GM19397 (cell line): ENCODE data around the gene FAH.
"Not testable (repeated sequence)": the region's sequence is repeated elsewhere in the genome, so short reads cannot be mapped to it uniquely, and the experiment has no call there.

ENCODE experiments used
- ATAC-seq: cut with Tn5 transposase; IDR thresholded peaks from one replicate; pipeline ENCODE4 v1.9.1; 2021; ENCODE audit warnings: mild to moderate bottlenecking, moderate library complexity; ENCODE audit not compliant: unreplicated experiment

FAH gene

GRCh38 chr15:80152896-80153876 lies at the start of gene FAH:
TSS of gene FAH (plus strand) at chr15:80152999. CDS start at chr15:80153055, 56 bp downstream.
- peak; percentile 62 for ATAC-seq

GRCh38 chr15:80105193-80105592 lies 47.6 kb upstream of the FAH start:
- ATAC-seq: no peak

GRCh38 chr15:80105595-80105994 lies 47.2 kb upstream of the FAH start:
- no peak for ATAC-seq

DNA sequence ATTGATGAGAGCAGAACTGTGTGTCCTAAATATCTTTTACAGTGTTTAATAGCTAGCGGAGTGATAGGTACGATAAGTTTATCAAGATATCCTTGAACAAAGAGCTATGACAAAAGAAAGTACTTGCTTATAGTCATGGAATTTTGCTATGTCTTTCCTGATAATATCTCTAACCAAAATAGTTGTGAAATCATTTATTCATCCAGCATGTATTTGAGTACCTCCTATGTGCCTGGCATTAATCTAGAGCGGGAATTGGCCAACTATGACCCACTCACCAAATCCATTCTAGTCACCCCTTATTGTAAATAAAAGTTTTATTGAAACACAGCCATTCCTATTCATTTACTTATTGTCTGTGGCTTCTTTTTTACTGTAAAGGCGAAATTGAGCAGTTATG lies 46.7 kb upstream of the FAH start:
- no peak for ATAC-seq

GRCh38 chr15:80107204-80107603 lies 45.6 kb upstream of the FAH start:
- ATAC-seq: no peak

DNA sequence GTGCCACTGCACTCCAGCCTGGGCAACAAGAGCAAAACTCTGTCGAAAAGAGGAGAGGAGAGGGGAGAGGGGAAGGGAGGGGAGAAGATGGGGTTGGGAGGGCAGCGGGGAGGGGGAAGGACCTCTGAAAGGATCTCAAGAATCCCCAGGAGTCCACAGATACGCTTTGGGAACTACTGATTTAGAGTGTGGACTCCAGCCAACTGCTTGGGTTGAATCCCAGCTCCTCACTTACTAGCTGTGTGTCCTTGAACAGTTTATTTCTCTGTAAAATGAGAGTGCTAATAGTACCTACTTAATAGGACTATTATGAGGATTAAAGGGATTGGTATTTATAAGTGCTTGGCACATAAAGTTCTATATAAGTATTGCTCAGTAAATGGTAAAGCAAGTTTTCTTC lies 45.0 kb upstream of the FAH start:
- ATAC-seq: no peak

DNA sequence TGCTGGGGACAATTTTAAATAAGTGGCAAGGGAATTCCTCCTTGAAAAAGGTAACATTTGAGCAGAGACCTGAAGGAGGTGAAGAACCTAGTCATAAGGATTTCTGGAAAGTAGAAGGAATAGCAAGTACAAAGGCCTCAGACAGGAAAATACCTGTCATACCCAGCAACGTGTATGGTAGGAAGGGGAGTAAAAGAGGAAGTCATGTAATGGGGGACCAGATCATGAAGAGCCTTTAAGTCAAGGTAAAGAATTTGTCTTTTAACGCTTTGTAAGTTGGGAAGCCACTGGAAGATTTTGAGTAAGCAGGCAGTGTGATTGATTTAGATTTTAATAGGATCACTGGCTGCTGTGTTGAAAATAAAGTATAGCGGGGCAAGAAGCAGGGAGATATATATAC lies 43.4 kb upstream of the FAH start:
- no peak for ATAC-seq

DNA sequence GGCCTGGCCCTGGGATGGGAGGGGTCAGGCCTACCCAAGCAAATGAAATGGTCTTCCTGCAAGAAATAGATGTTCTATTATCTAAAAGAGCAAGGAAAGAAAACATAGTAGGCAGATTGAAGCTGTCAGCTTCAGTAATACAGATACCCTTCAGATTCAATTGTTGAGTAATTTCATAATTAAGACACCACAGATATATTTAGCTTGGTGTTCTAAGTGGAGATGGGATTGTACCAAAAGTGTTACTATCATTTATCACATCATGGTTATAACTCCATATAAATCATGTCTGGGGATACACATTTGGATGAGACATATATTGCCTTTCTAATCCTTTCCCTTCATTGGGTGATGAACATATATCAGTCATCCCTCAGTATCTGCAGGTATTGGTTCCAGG lies 41.9 kb upstream of the FAH start:
- no peak for ATAC-seq

GRCh38 chr15:80114114-80114513 lies 38.7 kb upstream of the FAH start:
- ATAC-seq: no peak

DNA sequence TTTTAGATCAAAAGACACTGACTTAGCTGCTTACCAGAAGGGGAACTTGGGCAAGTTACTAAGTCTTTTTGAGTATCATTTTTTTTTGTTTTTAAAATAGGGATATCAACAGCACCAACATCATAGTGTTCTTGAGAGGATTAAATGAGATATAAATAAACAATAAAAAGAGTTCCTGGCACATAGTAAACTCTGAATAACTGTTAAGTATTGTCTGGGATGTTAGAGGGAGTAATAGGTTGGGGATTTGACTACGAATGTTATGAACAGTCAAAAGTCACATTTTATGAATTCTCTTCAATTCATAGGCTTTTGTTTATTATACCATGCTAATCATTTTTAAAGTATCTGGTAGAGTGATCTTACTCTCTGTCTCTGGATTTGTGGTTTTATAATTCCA lies 37.8 kb upstream of the FAH start:
- no peak for ATAC-seq

GRCh38 chr15:80118956-80119355 lies 33.8 kb upstream of the FAH start:
- ATAC-seq: no peak

DNA sequence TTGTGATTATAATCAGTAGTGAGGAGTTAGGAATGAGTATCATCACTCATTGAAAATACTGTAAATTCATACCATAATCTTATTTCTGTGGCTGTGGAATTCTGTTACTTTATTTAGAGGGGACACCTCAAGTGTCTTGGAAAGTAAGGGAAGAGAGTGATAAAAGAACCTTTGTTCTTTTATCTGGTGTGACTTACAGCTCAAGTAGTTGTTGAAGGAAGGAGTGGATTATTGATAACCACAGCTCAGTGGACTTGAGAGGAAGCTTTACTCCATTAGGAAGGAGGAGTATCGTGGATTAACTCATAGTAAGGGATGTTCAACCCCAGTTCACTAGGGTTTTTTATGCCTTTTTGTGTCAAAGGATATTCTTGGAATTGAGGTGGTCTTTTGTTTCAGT lies 32.2 kb upstream of the FAH start:
- ATAC-seq: no peak

- no peak for ATAC-seq
These were observed 31.3 kb upstream of the FAH start for GRCh38 chr15:80121546-80121945.

GRCh38 chr15:80123034-80123433 lies 29.8 kb upstream of the FAH start:
- no peak for ATAC-seq

- not testable (repeated sequence) for ATAC-seq
These were observed 25.5 kb upstream of the FAH start for GRCh38 chr15:80127253-80127652.

DNA sequence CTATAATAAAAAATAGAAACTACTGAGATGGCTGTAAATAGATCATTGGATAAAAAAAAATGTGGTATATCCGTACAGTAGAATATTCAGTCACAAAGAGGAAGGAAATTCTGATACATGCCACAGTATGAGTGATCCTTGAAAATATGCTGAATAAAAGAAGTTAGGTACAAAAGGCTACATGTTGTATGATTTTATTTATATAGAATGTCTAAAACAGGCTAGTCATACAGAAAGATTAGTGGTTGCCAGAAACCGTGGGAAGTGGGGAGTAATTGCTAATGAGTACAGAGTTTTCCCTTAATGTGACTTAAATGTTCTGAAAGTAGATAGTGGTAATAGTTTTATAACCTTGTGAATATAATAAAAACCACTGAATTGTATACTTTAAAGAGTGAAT lies 24.9 kb upstream of the FAH start:
- no peak for ATAC-seq

- ATAC-seq: no peak
These were observed 20.4 kb upstream of the FAH start for GRCh38 chr15:80132382-80132781.

DNA sequence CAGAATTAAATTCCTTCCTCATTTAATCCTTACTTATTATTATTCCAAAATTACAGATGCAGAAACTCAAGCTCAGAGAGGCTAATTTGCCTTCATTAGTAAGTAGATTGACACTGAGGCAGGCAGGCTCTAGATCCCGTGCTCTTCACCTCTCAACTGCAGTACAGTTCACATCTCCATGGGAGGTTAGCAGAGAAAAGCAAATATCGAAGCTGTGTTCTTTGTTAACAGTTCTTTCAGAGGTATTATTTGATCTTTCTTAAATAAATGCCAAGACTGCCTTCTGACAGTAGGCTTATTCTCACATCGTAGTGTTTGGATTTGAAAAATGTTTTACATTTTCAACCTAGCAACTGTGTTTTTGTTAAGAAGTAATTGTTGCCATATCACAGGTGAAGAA lies 15.9 kb upstream of the FAH start:
- no peak for ATAC-seq

DNA sequence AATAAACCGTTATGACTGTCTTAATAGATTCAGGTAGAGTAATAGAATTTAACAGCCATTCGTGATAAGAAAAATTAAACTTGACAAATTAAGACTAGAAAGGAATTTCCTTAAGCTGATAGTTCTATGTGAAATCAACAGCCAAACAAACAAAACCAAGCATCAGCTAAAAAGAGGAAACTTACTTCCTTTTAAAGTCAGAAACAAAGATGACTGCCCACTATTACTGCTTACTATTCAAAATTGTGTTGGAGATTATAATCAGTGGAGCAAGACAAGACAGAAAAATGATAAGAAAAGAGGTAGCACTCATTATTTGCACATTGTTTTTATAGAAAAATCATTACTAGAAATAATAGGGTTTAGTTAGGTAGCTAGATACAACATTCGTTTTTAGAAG lies 13.8 kb upstream of the FAH start:
- ATAC-seq: no peak

DNA sequence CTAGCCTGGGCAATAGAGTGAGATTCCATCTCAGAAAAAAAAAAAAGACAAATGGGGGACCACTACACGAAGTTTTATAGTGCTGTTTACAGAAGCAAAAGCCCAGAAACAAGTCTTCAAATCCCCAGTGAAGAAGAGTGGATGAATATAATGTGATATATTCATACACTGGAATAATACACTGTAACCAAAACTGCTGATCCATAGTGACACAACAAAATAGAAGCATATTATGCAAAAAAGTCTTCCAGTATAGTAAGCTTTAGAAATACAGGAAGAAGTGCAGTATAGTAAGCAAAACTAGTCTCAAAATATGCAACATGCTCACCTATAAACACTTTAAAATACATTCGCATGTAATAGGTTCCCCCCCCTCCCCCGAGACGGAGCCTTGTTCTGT lies 11.9 kb upstream of the FAH start:
- no peak for ATAC-seq

DNA sequence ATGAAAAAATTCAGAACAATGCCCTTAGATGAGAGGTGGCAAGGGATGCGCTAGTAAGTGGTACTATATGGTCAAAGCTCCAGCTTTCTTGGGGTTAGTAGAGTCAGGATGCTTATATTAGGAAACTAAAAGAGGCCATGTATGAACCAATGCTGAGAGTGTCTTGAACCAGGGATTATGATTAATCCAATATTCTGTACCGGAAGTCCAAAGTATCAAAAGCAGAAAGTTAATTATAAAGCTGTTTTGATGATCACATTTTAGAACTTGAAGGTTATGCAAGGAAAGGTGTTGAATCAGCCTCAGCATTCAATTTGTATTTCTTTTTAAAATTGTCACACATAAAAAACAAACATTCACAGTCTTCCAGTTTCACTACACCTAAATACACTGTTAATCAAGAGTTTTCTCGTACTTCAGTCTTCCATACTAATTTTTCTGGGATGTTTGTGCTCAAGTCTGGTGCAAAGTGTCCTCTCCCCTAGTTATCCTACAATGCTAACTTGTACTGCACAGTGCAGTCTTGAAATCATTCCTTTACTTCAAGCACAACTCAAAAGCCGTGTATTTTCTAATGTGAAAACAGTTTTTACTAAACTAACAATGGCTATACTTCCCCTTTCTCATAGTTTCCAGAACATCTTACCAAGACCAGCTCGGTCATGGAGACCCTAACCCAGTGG lies 10.7 kb upstream of the FAH start:
- no peak for ATAC-seq

GRCh38 chr15:80142646-80143045 lies 10.2 kb upstream of the FAH start:
- ATAC-seq: no peak
